Mammary epithelial cell (primary cell): ENCODE results near the gene LAMP5.

Experiments
- CTCF ChIP-seq, 2 donors: IDR thresholded peaks in 1 of 2; conservative IDR thresholded peaks in 1 of 2; 2 replicates each; pipeline ENCODE4 v1.5.1; 2011 to 2012; ENCODE audit warnings: inconsistent platforms in 2 of 2, low read length in 2 of 2, mild to moderate bottlenecking in 2 of 2, control low read depth in 1 of 2, low read depth in 1 of 2; ENCODE audit not compliant: insufficient read depth in 1 of 2; ENCODE audit errors: extremely low read depth in 1 of 2
- EZH2 ChIP-seq: IDR thresholded peaks from 2 replicates; pipeline ENCODE4 v1.6.1; 2012; ENCODE audit warnings: low read length, inconsistent platforms, borderline replicate concordance

GRCh38 chr20:9520086-9520485 lies 5.7 kb downstream of the LAMP5 start:
- TF ChIP-seq CTCF (conservative IDR thresholded peaks at IDR 0.05 in 1 of 2, IDR thresholded peaks at IDR 0.05 in 1 of 2; ENCODE audit: extremely low read depth in 1 of 2, insufficient read depth in 1 of 2, low read depth in 1 of 2, low read length in 2 of 2) (no peak), EZH2 (no peak)
